PFSK-1 (cell line): ENCODE measurements around the gene FUT9.

ENCODE experiments used
- FOXP2 ChIP-seq: optimal IDR thresholded peaks from 2 replicates; pipeline ENCODE3; 2011; ENCODE audit warnings: borderline replicate concordance, control low read depth, inconsistent platforms; ENCODE audit not compliant: insufficient read depth; ENCODE audit errors: extremely low read length, extremely low read depth
- POLR2AphosphoS5 ChIP-seq: IDR thresholded peaks from 2 replicates; pipeline ENCODE4 v1.6.1; 2012; ENCODE audit warnings: low read depth, mild to moderate bottlenecking, control low read depth, low read length, moderate library complexity
- SIN3A ChIP-seq: IDR thresholded peaks from 2 replicates; pipeline ENCODE4 v1.6.1; 2012; ENCODE audit warnings: mild to moderate bottlenecking, low read length, moderate library complexity, borderline replicate concordance; ENCODE audit not compliant: insufficient read depth
- TAF1 ChIP-seq: IDR thresholded peaks from 2 replicates; pipeline ENCODE4 v1.6.1; 2012; ENCODE audit warnings: low read length, control low read depth, borderline replicate concordance; ENCODE audit not compliant: insufficient read depth
- TF ChIP-seq, protein P1 (sequence below), 2 experiments: IDR thresholded peaks; 2 replicates each; pipeline versions ENCODE4 v1.6.1 to v1.8.0; 2011 to 2012; ENCODE audit warnings: low read depth in 2 of 2, low read length in 2 of 2, control low read depth in 1 of 2, inconsistent platforms in 1 of 2, mild to moderate bottlenecking in 1 of 2, moderate library complexity in 1 of 2; ENCODE audit not compliant: insufficient read depth in 1 of 2

DNA sequence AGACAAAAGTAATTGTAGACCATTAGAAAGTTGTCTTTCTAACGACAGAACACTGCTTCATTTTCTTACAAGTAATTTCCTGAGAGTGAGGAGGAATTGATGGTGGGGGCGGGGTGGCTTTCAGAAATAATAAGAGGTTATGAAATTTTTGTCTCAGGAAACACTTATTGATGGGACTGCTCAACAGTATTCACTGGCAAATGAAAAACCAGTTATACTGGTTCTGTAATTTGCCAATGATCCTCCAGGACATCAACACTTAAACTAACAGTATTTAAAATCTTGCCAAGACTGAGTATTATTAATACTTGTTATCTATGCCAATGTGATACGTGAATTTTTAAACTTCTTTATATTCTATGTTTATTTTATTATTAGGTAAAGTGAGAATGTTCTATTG, 41.8 kb upstream of the FUT9 start:
- no peak for TF ChIP-seq POLR2AphosphoS5
- TF ChIP-seq TAF1 = no peak
- TF ChIP-seq, protein P1, sequence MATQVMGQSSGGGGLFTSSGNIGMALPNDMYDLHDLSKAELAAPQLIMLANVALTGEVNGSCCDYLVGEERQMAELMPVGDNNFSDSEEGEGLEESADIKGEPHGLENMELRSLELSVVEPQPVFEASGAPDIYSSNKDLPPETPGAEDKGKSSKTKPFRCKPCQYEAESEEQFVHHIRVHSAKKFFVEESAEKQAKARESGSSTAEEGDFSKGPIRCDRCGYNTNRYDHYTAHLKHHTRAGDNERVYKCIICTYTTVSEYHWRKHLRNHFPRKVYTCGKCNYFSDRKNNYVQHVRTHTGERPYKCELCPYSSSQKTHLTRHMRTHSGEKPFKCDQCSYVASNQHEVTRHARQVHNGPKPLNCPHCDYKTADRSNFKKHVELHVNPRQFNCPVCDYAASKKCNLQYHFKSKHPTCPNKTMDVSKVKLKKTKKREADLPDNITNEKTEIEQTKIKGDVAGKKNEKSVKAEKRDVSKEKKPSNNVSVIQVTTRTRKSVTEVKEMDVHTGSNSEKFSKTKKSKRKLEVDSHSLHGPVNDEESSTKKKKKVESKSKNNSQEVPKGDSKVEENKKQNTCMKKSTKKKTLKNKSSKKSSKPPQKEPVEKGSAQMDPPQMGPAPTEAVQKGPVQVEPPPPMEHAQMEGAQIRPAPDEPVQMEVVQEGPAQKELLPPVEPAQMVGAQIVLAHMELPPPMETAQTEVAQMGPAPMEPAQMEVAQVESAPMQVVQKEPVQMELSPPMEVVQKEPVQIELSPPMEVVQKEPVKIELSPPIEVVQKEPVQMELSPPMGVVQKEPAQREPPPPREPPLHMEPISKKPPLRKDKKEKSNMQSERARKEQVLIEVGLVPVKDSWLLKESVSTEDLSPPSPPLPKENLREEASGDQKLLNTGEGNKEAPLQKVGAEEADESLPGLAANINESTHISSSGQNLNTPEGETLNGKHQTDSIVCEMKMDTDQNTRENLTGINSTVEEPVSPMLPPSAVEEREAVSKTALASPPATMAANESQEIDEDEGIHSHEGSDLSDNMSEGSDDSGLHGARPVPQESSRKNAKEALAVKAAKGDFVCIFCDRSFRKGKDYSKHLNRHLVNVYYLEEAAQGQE (IDR thresholded peaks at IDR 0.05; ENCODE audit: insufficient read depth in 1 of 2, low read depth in 2 of 2, low read length in 2 of 2) = no peak
- no peak for TF ChIP-seq FOXP2
- TF ChIP-seq SIN3A = no peak
